ENCODE results near the gene DUSP11.
"Not testable (repeated sequence)": the region's sequence is repeated elsewhere in the genome, so short reads cannot be mapped to it uniquely, and the experiment has no call there.

Gene DUSP11

GRCh38 chr2:73772819-73773218 is 7.1 kb downstream of the DUSP11 start:
- DNase-seq (ENCODE audit: low read depth), result no peak

- no peak for DNase-seq (ENCODE audit: low read depth)
Measured at GRCh38 chr2:73770725-73771124, 9.2 kb downstream of the DUSP11 start.

- no peak for DNase-seq (ENCODE audit: low read depth)
Measured at GRCh38 chr2:73766994-73767393, 12.9 kb downstream of the DUSP11 start.

- DNase-seq (ENCODE audit: low read depth), result no peak
Measured at GRCh38 chr2:73766349-73766748, 13.6 kb downstream of the DUSP11 start.

- DNase-seq (ENCODE audit: low read depth), result no peak
Measured at GRCh38 chr2:73764945-73765344, 15.0 kb downstream of the DUSP11 start.

- no peak for DNase-seq (ENCODE audit: low read depth)
Measured at GRCh38 chr2:73762571-73762970, 17.3 kb downstream of the DUSP11 start.

- no peak for DNase-seq (ENCODE audit: low read depth)
Measured at GRCh38 chr2:73759904-73760303, 20.0 kb downstream of the DUSP11 start.

- no peak for DNase-seq (ENCODE audit: low read depth)
Measured at GRCh38 chr2:73759285-73759764, 20.6 kb downstream of the DUSP11 start.

- not testable (repeated sequence) for DNase-seq (ENCODE audit: low read depth)
Measured at GRCh38 chr2:73754332-73754731, 25.6 kb downstream of the DUSP11 start.

GRCh38 chr2:73749314-73749713 is 30.6 kb downstream of the DUSP11 start:
- no peak for DNase-seq (ENCODE audit: low read depth)

GRCh38 chr2:73746877-73747208 is 33.1 kb downstream of the DUSP11 start:
- no peak for DNase-seq (ENCODE audit: low read depth)

- no peak for DNase-seq (ENCODE audit: low read depth)
Measured at GRCh38 chr2:73746015-73746876, 33.7 kb downstream of the DUSP11 start.

GRCh38 chr2:73740767-73741166 is 39.1 kb downstream of the DUSP11 start:
- DNase-seq (ENCODE audit: low read depth), result no peak

- no peak for DNase-seq (ENCODE audit: low read depth)
Measured at GRCh38 chr2:73739101-73739500, 40.8 kb downstream of the DUSP11 start.

GRCh38 chr2:73736855-73737779 is 42.8 kb downstream of the DUSP11 start, which contains the start of gene TPRKB:
Gene TPRKB (minus strand): TSS chr2:73737345. CDS start chr2:73734569, 2,776 bp downstream.
- DNase-seq (ENCODE audit: low read depth), result peak; percentile 93

- no peak for DNase-seq (ENCODE audit: low read depth)
Measured at GRCh38 chr2:73736378-73736777, 43.5 kb downstream of the DUSP11 start.

GRCh38 chr2:73730810-73731209 is 49.1 kb downstream of the DUSP11 start:
- DNase-seq (ENCODE audit: low read depth), result no peak

- no peak for DNase-seq (ENCODE audit: low read depth)
Measured at GRCh38 chr2:73728711-73729110, 51.2 kb downstream of the DUSP11 start.

GRCh38 chr2:73728043-73728442 is 51.9 kb downstream of the DUSP11 start:
- DNase-seq (ENCODE audit: low read depth), result no peak

- not testable (repeated sequence) for DNase-seq (ENCODE audit: low read depth)
Measured at GRCh38 chr2:73726657-73727056, 53.2 kb downstream of the DUSP11 start.

GRCh38 chr2:73718851-73719621 is 60.9 kb downstream of the DUSP11 start:
- no peak for DNase-seq (ENCODE audit: low read depth)

- DNase-seq (ENCODE audit: low read depth), result no peak
Measured at GRCh38 chr2:73718421-73718820, 61.5 kb downstream of the DUSP11 start.
